PFSK-1 (cell line): ENCODE results near the gene GCLC.

Source experiments
- REST ChIP-seq, 2 experiments: IDR thresholded peaks; 2 replicates each; pipeline versions ENCODE4 v1.6.1 to v1.8.0; 2011 to 2012; ENCODE audit warnings: low read depth in 2 of 2, low read length in 2 of 2, control low read depth in 1 of 2, inconsistent platforms in 1 of 2, mild to moderate bottlenecking in 1 of 2, moderate library complexity in 1 of 2; ENCODE audit not compliant: insufficient read depth in 1 of 2
- TAF1 ChIP-seq: IDR thresholded peaks from 2 replicates; pipeline ENCODE4 v1.6.1; 2012; ENCODE audit warnings: low read length, control low read depth, borderline replicate concordance; ENCODE audit not compliant: insufficient read depth

DNA sequence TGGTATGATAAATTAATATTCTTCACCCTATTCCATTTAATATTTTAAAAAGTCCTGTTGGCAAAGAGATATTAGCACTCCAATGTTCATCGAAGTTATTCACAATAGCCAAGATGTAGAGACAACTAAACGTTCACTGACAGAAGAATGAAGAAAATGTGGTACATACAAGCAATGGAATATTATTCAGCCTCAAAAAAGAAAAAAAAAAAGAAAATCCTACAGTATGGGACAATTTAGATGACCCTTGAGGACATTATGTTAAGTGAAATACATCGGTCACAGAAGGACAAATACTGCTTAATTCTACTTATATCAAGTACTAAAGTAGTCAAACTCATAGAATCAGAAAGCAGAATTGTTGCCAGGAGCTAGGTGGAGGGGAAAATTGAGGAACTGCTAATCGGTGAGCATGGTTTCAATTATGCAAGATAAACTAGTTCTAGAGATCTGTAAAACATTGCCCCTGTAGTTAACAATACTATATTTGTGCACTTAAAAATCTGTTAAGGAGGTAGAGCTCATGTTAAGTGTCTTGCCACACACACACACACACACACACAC is 4.7 kb downstream of the GCLC start:
- TF ChIP-seq REST (IDR thresholded peaks at IDR 0.05; ENCODE audit: insufficient read depth in 1 of 2, low read depth in 2 of 2, low read length in 2 of 2) (no peak), TAF1 (no peak)
